Stimulated activated CD8-positive, alpha-beta memory T cell treated with anti-CD3 and anti-CD28 coated beads, Interleukin-7, amount 100 ng/mL, for 1 hour (primary cell): Measurements from ENCODE around the gene TMEM51.

ENCODE experiments used
- DNase-seq, 2 donors: peaks; one replicate each; pipeline ENCODE4 v3.0.0-alpha.2; 2020; ENCODE audit warnings: low read depth in 2 of 2

Gene TMEM51, protein sequence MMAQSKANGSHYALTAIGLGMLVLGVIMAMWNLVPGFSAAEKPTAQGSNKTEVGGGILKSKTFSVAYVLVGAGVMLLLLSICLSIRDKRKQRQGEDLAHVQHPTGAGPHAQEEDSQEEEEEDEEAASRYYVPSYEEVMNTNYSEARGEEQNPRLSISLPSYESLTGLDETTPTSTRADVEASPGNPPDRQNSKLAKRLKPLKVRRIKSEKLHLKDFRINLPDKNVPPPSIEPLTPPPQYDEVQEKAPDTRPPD

DNA sequence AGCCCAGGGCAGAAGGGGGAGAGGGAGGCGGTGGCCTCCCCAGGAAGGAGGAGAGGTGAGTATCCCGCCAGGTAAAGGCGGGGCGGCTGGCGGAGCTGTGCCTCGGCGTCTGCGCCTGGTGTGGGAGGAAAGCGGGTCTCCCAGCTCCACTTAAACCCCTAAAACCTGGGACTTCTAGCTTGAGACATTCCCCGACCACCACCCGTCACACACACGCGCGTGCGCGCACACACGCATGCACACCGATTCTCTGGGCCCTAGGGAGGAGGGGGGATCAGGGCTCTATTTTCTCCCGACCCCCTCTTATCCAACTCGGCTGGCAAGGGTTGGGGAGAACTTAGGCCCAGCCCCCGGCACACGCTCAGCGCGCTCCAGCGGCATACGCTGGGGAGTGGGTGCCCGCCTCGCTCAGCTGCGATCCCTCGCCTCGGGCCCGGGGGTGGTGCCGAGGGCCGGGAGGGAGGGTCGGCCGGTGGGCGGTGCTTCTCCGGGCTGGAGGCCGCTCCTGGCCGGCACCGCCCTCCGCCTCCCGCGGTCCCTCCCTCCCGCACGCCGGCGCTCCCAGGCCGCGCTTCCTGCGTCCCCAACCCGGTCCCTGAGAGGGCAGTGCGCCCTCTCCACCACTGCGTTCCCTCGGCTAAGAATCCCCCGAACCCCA lies at the start of gene TMEM51:
Gene TMEM51 (plus strand): TSS at position 564 of the 658 bp plus-strand sequence. CDS start 61,341 bp downstream, outside the sequence.
- DNase-seq = no peak

DNA sequence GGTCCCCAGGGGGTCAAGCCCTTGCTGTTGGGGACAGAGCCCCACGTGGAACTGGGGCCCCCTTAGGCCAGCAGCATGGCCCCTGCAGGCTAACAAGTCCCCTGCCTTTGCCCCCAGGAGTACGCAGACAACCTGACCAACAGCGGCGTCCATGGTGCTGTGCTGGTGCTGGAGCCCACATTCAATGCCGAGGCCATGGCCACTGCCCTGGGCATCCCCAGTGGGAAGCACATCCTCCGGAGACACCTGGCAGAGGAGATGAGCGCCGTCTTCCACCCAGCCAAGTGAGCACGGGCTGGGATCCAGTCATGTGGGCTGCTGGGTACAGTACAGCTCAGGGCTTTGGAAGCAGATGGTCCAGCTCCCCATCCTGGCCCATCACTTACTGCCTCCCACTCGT lies 49.6 kb upstream of the TMEM51 start:
- no peak for DNase-seq

DNA sequence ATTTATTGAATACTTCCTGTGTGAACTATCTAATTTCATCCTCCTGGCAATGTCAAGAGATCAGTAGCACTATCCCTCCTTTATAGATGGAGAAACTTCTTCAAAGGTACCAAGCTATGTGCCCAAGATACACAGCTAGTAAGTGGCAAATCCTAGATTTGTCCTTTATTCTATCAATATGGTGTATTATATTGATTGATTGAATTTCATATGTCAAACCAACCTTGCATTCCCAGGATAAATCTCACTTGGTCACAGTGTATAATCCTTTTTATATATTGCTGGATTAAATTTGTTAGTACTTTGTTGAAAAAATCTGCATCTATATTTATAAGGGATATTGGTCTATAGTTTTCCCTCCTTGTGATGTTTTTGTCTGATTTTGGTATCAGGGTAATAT lies 48.8 kb upstream of the TMEM51 start:
- DNase-seq = no peak

DNA sequence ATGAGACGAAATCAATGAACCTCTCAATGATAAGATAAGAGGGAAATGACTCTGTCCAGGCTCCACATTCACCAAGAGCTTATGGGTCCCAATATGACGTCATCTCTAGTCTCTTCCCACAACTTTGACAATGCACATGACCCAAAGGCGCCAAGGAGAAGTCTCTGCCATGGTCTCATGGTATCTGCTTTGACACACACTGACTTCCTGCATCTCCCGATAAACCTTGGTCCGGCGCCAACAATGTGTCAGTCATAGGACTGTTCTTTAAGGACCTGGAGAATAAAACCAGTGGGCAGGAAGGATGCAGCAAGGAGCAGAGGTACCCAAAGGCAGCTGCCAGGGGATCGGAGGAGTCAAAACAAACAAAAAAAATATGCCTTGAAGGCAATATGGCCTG lies 46.9 kb upstream of the TMEM51 start:
- DNase-seq = no peak

DNA sequence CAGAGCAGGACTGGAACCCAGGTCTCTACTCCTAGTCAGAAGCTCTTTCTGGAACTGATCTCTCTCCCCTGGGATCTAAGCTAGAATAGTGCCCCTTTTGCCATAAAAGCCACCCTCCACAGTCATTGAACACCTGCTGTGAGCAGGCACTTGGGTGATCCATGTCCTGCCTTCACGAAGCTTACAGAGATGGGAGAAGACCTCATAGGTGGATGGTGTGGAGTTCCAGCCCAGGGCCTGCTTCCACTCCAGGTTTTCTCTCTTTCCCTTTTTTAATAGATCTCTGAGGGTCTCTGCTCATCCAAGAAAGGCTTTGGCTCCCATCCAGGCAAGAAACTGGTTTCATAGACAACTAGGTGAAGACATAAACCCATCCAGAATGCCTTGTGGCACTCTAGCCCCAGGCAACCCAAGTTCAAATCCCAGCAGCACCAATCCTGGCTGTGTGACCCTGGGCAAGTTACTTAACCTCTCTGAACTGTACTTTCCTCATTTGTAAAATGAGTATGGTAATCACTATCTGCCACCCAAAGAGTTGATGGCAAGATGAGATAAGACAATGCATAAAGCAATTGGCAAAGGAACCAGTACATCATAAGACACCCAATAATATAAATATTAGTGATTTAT lies 46.4 kb upstream of the TMEM51 start:
- no peak for DNase-seq

DNA sequence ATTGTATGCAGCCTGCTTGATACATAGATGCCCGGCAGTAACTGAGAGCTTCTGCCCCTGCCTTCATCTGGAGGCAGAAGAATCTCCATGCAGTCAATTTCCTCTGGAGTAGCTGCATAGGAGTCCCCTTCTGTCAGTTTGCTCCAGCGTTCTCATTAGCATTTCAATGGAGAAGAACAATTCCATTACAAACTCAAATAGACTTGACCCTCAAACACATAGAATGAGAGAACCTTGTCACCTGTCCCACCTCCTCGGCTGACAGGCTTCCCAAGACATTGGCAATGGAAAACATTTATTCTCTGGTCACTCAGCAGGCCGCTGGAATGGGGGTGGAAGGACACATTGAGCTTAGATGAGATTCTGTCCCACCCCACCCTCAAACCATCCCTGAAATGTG lies 45.6 kb upstream of the TMEM51 start:
- no peak for DNase-seq

DNA sequence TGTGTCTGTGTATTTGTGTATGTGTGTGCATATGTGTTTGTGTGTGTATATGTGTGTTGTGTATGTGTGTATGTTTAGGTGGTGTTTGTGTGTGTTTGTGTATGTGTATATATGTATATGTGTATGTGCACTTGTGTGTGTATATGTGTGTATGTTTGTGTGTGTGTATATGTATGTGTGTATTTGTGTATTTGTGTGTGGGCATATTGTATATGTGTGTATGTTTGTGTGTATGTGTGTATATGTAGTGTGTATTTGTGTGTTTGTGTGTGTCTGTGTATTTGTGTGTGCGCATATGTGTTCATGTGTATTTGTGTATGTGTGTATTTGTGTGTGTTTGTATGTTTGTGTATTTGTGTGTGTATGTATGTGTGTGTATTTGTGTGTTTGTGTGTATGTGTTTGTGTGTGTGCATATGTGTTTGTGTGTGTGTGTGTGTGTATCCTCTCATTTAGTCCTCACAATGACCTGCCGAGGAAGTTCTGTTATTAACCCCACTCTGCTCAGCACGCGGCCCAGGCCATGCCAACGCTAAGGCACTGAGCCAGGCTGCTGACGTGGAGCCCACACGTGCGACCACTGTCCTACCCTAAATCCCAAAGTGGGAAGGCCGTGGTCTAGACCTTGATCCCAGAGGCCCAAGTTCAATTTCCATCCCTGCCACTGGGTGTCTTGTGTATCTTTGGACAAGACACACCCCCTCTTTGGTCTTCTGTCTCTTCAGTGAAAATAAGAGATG lies 43.2 kb upstream of the TMEM51 start:
- DNase-seq = no peak

DNA sequence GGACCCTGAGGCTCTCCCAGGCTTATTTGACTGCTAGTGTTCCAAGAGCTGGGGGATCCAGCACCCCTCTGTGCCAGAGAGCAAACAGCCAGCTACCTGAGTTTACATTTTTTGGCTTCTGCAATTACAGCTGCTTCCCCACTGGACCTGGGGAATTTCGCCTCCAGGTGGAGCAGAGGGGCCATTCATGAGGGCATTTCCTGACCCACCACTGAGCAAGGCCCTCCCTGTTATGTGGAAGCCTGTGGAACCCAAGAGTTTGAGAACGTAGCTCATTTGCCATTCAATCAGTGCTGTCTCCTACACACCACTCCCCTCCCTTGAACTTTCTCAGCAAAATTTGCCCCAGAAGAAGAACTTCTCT lies 42.7 kb upstream of the TMEM51 start:
- DNase-seq = no peak

DNA sequence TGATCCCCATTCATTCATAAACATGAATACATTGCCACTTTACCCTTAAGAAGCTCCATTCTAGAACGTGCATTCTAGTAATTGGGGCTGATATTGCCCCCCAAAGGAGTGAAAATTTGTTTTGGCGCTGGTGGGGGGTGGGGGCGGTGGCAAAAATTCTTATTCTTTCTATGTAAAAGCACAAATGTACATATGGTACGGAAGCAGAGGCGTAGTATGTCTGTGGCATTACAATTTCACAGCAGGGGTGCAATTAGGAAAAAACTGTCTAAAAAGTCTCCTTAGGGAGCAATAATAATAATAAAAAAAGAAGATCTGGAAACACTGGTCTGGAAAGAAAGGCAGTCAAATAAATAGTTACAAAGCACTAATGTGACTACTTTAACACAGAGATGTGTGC lies 40.4 kb upstream of the TMEM51 start:
- DNase-seq = no peak

DNA sequence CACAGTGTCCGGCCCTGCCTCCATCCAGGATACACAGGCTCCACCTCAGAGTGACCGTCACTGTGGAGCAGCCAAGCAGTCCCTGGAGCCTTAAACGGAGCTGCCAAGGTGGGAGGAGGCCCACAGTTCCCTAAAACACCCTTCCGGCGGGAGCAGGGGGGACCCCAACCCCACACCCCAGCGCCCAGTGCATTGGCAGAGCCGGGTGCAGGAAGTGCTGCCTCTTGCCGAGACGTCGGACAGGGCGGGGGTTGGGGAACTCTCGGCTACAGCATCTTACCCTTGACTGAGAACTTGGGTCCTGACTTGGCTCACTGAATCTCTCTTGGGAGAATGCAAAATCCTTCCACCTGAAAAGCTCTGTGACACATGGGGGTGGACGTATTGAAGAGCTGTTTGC lies 38.7 kb upstream of the TMEM51 start:
- no peak for DNase-seq

DNA sequence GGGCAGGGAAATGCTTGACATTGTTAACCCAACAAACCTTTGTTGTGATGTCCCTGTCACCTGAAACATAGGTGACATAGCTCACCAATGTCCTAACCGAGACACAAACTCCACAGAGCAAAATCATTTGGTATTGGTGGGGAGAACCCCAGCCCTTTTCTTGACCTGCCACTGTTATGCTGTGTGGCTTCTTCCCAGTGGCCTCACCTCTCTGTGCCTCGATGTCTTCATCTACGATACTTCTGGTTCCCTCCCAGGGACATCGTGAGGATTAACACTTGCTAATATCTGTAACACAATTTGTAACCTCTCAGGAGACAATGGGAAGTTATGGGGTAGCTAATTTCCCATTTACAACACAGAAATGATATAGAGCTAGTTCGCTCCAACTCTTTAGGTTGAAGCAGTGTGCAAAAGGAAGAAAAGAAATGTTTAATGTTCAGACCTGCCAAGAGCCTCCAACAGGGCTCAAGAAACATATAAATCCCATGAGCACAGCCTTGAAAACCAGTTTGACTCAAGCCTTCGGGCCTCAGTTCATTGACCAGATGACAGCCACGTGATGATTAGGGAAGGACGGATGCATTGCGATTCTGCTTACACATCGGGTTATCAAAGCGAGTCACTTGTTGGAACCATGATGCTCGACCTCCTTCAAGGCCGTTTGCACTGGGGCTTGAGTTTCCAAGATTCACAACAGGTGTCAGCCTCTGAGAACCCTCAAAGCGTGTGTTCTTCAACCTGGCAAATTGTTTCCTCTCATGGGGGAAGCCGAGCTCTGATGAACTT lies 37.8 kb upstream of the TMEM51 start:
- DNase-seq = no peak

DNA sequence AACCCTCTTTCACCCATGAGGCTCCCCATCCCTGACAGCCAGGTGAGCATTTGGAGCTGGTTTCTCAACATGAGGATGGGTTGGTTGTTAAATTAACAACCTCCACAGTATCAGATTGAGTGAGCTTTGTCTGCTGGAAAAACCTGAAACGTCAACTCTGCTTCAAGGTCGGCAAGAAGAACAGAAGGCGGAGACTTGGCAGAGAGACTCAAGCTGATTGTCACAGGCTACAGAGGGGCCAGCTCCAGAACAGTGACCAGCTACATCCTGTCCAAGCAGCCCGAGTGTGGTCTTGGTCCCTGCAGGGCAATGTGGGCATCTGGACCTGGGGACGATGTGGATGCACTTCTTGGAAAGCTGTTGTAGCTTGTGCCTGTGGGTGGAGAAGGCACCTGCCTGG lies 36.6 kb upstream of the TMEM51 start:
- no peak for DNase-seq

DNA sequence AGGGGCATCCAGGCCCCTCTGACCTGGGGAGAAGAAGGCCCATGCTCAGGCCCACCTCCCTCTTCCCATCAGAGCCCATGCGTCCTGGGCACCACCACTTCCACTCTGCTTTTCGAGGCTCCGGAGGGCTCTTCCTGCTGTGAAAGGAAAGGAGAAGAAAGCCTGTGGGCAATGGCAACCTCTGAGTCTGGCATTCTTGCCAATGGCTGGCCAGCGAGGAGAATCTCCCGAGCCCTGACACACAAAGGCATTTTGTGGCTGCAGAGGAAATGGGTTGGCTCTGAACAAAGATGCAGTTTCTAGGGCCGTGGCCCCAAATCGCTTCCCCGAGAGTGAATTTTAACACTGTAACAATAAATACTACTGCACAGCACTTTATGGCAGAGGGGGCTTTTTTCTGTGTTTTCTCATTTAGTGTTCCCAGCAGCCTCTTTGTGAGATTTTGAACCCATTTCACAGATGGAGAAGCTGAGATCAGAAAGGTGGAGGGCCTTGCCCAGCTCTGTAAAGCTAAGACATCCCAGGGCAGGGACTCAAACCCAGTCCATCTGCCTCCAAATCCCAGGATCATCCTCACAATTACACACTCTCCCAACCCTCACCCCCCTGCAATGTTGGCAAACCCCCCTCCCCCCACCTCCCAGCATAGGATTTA lies 35.7 kb upstream of the TMEM51 start:
- no peak for DNase-seq

DNA sequence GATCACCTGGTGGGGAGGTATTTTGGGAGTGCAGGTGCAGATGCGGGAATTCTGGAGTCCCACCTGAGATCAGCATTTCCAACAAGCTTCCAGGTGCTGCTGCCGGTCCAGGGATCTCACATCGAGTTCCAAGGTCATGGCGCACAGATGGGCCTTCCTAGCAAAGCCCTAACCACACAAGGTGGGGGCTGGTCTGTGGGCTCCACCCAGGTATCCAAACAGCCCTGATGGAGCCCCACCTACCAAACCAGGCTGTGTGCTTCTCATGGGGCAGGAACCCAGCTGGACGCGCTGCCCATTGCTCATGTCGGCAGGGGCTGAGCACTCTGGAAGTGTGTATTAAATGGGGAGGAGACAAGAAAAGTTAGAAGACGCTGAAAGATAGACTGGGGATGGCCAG lies 35.0 kb upstream of the TMEM51 start:
- no peak for DNase-seq

DNA sequence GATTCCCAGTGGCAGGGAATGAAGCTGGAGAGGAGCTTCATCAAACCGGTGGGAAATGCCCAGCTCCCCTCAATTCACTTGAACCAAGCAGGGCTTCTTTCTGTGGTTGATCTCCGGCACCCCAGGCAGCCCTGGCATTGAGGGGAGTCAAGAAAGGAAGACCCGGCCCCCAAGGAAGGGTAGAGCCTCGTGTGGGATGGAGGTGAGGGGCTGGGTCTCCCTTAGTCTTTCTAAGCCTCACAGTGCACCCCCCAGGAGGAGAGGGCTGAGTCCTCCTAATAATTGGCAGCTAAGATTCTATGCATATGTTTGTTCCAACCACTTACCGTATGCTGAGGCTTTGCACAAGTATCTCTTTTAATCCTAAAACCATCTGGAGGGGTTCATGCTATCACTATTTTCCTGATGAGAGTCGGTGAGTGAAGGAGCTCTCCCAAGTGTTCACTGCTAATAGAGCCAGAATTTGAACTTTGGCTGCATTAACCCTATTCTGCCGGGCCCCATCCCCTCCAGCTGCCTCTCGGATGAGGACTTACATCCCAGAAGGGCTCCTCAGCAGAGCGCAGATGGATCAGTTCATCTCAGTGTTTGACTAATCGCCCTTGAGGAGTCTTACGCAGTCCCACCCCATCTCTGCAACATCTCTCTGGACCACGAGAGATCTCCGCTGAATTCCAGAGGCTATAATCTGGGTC lies 33.1 kb upstream of the TMEM51 start:
- no peak for DNase-seq

DNA sequence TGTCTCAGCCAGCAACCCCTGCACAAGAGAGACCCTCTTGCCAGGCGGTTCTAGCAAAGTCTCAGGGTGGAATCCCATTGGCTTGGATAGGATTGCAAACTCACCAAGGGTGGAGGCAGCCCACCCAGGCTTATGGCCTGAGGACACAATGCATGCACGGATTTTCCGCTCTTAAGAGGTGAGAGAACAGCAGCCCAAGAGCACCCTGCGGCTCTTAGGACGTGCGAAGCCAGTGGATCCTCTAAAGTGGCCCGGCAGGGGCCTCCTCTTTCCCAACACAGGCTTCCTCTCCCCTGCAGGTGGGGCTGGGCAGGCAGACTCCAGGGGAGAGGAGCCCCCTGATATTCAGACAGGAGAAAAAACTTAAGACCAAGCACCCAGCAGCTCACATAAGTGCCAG lies 31.2 kb upstream of the TMEM51 start:
- no peak for DNase-seq

DNA sequence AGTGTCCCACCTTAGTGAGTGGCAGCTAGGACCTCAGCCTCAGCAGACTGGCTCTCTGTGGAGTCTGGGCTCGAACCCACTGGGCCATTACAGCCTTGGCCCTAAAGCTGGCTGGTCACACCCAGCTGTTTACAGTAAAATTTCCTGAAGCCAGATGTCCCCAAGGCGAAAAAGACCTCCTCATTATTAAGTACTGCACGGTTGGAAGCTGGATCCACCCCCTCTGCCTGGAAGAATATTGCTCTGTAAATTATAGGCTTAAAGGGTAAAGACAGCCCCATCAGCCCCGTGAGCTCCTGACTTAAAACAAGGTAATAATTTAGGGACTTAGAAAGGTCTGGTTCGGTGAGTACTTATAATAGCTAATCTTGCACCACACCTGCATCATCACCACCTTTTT lies 30.3 kb upstream of the TMEM51 start:
- DNase-seq = no peak

DNA sequence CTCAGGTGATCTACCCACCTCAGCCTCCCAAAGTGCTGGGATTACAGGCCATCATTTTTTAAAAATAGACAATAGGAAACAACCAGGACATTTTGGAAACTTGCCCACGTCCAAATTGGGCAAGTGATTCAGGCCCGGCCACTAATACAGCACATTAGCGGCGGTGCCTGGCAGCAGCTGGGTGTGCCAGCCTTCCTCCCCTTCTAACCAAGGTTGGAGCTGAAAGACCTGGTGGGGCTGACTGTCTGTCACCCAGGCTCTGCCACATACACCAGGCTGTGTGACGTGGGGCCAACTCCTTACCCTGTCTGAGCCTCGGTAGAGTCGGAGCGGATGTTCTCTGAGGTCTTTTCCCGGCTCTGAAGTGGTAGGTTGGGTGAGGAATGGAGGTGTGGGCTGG lies 29.6 kb upstream of the TMEM51 start:
- DNase-seq = no peak

DNA sequence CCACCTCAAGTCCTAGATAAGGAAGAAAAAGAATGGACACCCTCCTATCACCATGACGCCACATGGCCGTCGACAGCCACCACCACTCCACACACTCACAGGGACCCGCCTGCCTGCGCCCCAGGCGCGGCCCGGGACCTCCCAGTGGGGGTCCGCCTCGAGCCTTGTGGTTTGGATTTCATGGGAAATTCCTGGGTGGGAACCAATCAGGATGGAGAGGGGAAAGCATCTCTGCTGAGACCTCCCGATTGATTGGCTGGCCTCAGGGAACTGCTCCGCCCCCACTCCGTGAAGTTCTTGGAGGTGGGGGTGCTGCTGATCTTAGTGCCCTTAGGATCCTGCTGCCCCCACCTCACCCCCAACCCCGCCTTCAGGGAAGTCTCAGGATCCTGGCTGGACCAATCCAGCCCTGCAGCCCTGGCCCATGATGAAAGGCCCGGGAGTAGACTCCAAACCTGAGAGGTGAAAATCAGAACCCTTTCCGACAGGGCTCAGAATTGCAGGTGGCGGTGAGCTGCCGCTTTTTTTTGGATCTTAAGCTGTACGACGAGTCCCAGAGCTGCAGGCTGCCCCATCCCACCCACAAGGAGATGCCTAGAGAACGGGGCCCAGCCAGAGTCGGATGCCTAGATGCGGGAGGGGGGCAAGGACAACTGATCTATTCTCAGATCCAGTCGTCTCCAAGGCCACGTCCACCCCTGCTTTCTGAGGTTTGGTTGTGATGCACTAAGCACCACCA lies 29.0 kb upstream of the TMEM51 start:
- no peak for DNase-seq

DNA sequence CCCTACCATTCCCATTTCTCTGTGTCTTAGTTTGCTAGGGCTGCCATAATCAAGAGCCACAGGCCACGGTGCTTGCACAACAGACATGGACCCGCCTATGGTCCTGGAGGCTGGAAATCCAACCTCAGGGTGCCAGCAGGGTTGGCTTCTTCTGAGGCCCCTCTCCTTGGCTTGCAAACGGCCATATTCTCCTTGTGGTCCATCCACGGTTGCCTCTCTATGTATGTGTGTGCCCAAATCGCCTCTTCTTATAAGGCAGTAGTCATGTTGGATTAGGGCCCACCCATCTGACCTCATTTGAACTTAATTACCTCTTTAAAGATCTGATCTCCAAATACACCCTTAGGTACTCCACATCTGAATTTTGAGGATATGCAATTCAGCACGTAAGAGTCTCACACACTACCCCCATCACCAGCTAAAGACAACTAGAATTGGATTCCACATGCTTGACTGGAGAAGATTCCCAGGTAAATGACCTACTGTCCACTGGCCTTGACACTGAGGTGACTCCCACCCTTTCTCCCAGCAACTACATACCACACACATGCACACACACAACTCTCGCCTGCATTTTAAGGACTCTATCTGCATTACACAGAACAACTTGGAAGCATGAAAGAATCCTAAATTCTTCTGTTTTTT lies 28.3 kb upstream of the TMEM51 start:
- no peak for DNase-seq
